SK-N-SH (cell line): ENCODE data around the gene PDE4D. TPM values are rescaled to one million over a fixed set of nuclear protein-coding genes. Genes with fewer than 3 reads are reported as not detected.

Source experiments
- CTCF ChIA-PET: fragments of 300-600, 350-600 bp; formaldehyde crosslinking; extraction: SDS; loops from one replicate; lab custom pipeline; 2021; lab: Yijun Ruan, JAX
- POLR2A ChIA-PET: fragments of 350-600 bp; sonication (Branson Sonifier 250); formaldehyde crosslinking; extraction: SDS; loops from one replicate; lab custom pipeline; 2020; ENCODE audit warnings: antibody characterized with exemption, inconsistent platforms; lab: Yijun Ruan, JAX
- DNase-seq: peaks from one replicate; pipeline ENCODE4 v3.0.0; 2012
- H2AFZ ChIP-seq: fragments of 200-600 bp; sonication (generic); 2 replicates; pipeline ENCODE4 v1.8.1; 2016; ENCODE audit warnings: antibody characterized with exemption, mild to moderate bottlenecking, low read depth
- H3F3A ChIP-seq: fragments of 200-600 bp; sonication (generic); replicated peaks from 2 replicates; pipeline ENCODE3; 2016; ENCODE audit warnings: antibody characterized with exemption, mild to moderate bottlenecking; ENCODE audit not compliant: insufficient read depth
- H3K27ac ChIP-seq, 2 experiments: fragments of 200-500 bp in 1 of 2; fragments of 200-600 bp in 1 of 2; sonication (Bioruptor generic) in 1 of 2; sonication (generic), shearing (Covaris generic) in 1 of 2; 2 replicates each; pipeline versions ENCODE4 v1.5.1 to v1.6.1; 2014 to 2016; ENCODE audit warnings: low read depth in 2 of 2, inconsistent platforms in 1 of 2, low read length in 1 of 2, mild to moderate bottlenecking in 1 of 2, mixed read lengths in 1 of 2
- H3K27me3 ChIP-seq: fragments of 200-600 bp; sonication (generic), shearing (Covaris generic); 2 replicates; pipeline ENCODE4 v1.6.1; 2016; ENCODE audit warnings: mixed run types; ENCODE audit not compliant: insufficient read depth
- H3K36me3 ChIP-seq, 2 experiments: fragments of 200-500 bp in 1 of 2; fragments of 200-600 bp in 1 of 2; sonication (Bioruptor generic) in 1 of 2; sonication (generic) in 1 of 2; replicated peaks in 1 of 2; 2 replicates each; pipeline versions ENCODE3 to v1.5.1; 2014 to 2016; ENCODE audit warnings: low read length in 1 of 2, mild to moderate bottlenecking in 1 of 2; ENCODE audit not compliant: insufficient read depth in 2 of 2, control insufficient read depth in 1 of 2
- H3K4me1 ChIP-seq, 2 experiments: fragments of 200-500 bp in 1 of 2; fragments of 200-600 bp in 1 of 2; sonication (Bioruptor generic) in 1 of 2; sonication (generic), shearing (Covaris generic) in 1 of 2; 2 replicates each; pipeline versions ENCODE4 v1.5.1 to v1.6.1; 2014 to 2016; ENCODE audit warnings: low read depth in 1 of 2, low read length in 1 of 2, mixed run types in 1 of 2; ENCODE audit not compliant: insufficient read depth in 2 of 2, control insufficient read depth in 1 of 2
- H3K4me2 ChIP-seq: fragments of 200-600 bp; sonication (generic), shearing (Covaris generic); 2 replicates; pipeline ENCODE4 v1.6.1; 2017; ENCODE audit warnings: mixed run types
- H3K4me3 ChIP-seq, 2 experiments: fragments of 200-500 bp in 1 of 2; fragments of 200-600 bp in 1 of 2; sonication (Bioruptor generic) in 1 of 2; sonication (generic), shearing (Covaris generic) in 1 of 2; 2 replicates each; pipeline versions ENCODE4 v1.5.1 to v1.8.1; 2014 to 2016; ENCODE audit warnings: low read depth in 2 of 2, inconsistent platforms in 1 of 2, low read length in 1 of 2, mild to moderate bottlenecking in 1 of 2, mixed read lengths in 1 of 2, moderate library complexity in 1 of 2
- H3K79me2 ChIP-seq: fragments of 200-600 bp; sonication (generic); 2 replicates; pipeline ENCODE4 v1.8.1; 2017; ENCODE audit warnings: mild to moderate bottlenecking; ENCODE audit not compliant: insufficient read depth
- H3K9ac ChIP-seq: fragments of 200-600 bp; sonication (generic); 2 replicates; pipeline ENCODE4 v1.6.1; 2017; ENCODE audit warnings: mixed run types
- H3K9me2 ChIP-seq: fragments of 200-600 bp; sonication (generic); 2 replicates; pipeline ENCODE4 v1.6.1; 2017; ENCODE audit warnings: mixed run types
- H3K9me3 ChIP-seq: fragments of 200-600 bp; sonication (generic); 2 replicates; pipeline ENCODE4 v1.6.1; 2017; ENCODE audit warnings: mixed run types, mild to moderate bottlenecking, moderate library complexity
- H4K20me1 ChIP-seq: fragments of 200-600 bp; sonication (generic); 2 replicates; pipeline ENCODE4 v1.6.1; 2017; ENCODE audit warnings: mild to moderate bottlenecking, mixed run types; ENCODE audit not compliant: insufficient read depth
- EZH2phosphoT487 ChIP-seq: fragments of 200-600 bp; sonication (generic); IDR thresholded peaks from 2 replicates; pipeline ENCODE4 v1.6.1; 2017; ENCODE audit warnings: low read depth, mixed run types, mild to moderate bottlenecking, antibody characterized with exemption, moderate library complexity, borderline replicate concordance
- FOSL2 ChIP-seq: IDR thresholded peaks from 2 replicates; pipeline ENCODE4 v1.4.0; 2012; ENCODE audit warnings: low read depth, mild to moderate bottlenecking, moderate library complexity, borderline replicate concordance
- FOXJ3 ChIP-seq: sonication (generic); formaldehyde crosslinking; IDR thresholded peaks from 2 replicates; pipeline ENCODE4 v1.5.1; 2020; ENCODE audit warnings: mild to moderate bottlenecking, missing genetic modification reagents
- GATA2 ChIP-seq: sonication (generic); formaldehyde crosslinking; IDR thresholded peaks from 2 replicates; pipeline ENCODE4 v1.5.0; 2020; ENCODE audit warnings: mild to moderate bottlenecking, missing genetic modification reagents
- JUND ChIP-seq: IDR thresholded peaks from 2 replicates; pipeline ENCODE4 v1.4.0; 2012
- MEF2A ChIP-seq: IDR thresholded peaks from 2 replicates; pipeline ENCODE4 v1.4.0; 2012; ENCODE audit warnings: low read depth, borderline replicate concordance
- NFIC ChIP-seq: IDR thresholded peaks from 2 replicates; pipeline ENCODE4 v1.4.0; 2012; ENCODE audit warnings: borderline replicate concordance
- NRF1 ChIP-seq: IDR thresholded peaks from 2 replicates; pipeline ENCODE4 v1.6.1; 2012; ENCODE audit warnings: low read depth, mild to moderate bottlenecking, low read length
- RCOR1 ChIP-seq: fragments of 150-350 bp; IDR thresholded peaks from 2 replicates; pipeline ENCODE4 v1.6.1; 2017; ENCODE audit warnings: antibody characterized with exemption, low read length
- WGBS: methylation state at CpG from one replicate; pipeline ENCODE4 v1.1.6; 2017; ENCODE audit warnings: low lambda C conversion rate; 5-methylcytosine and 5-hydroxymethylcytosine counted together
- polyA plus RNA-seq, 3 experiments: library from polyadenylated mRNA; depleted of rRNA; stranded (reverse); fragments of >200 nt; gene quantifications; 2 replicates each; pipeline ENCODE4 v1.2.3, GENCODE V29; 2012
- TF ChIP-seq, protein P1 (sequence below): IDR thresholded peaks from 2 replicates; pipeline ENCODE4; 2012
- TF ChIP-seq, protein P2 (sequence below): IDR thresholded peaks from 2 replicates; pipeline ENCODE4 v1.4.0; 2012; ENCODE audit warnings: low read depth
- TF ChIP-seq, protein P3 (sequence below): IDR thresholded peaks from 2 replicates; pipeline ENCODE4 v1.4.0; 2012; ENCODE audit warnings: low read depth, borderline replicate concordance

PDE4D gene
- polyA plus RNA-seq, 1 of the 3 experiments (the other 2 are of a cell fraction) = 2.4 TPM

DNA sequence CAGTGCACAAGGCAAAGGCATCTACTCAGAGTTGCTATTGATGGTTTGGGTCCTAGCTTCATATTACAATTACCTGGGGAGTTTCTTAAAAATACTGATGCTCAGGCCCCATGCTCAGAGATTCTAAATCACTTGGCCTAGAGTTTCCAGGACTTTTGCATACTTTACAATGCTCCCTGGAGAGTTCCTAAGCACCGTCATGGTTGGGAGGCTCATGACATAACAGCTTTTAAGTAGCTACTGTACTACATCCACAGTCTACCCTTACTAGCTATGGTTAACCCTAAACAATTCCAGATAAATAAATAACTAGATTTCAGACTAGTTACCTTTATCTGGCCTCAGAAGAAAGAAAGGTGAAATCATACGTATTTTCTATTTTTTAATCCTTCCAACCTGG, 414.4 kb downstream of the PDE4D start:
- H3K4me2 ChIP-seq = no peak overlapping the region
- TF ChIP-seq FOSL2 (no peak), FOXJ3 (no peak), MEF2A (no peak), NFIC (no peak), JUND (no peak), NRF1 (no peak)
- TF ChIP-seq, protein P1, sequence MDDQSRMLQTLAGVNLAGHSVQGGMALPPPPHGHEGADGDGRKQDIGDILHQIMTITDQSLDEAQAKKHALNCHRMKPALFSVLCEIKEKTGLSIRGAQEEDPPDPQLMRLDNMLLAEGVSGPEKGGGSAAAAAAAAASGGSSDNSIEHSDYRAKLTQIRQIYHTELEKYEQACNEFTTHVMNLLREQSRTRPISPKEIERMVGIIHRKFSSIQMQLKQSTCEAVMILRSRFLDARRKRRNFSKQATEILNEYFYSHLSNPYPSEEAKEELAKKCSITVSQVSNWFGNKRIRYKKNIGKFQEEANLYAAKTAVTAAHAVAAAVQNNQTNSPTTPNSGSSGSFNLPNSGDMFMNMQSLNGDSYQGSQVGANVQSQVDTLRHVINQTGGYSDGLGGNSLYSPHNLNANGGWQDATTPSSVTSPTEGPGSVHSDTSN = no peak
- no peaks in the 10 kb centered on the region for H3K9me3 ChIP-seq
- H3K79me2 ChIP-seq = no peaks in the 10 kb centered on the region
- H3K9ac ChIP-seq = no peak overlapping the region
- peaks cover 7 to 11% of the 10 kb centered on the region in 2 experiments; a peak in 3 of 4 replicates for H3K4me1 ChIP-seq
- ChIA-PET POLR2A (no interaction called here), CTCF (no interaction called here)
- H3K4me3 ChIP-seq = no peak overlapping the region
- WGBS = 96% methylated on average over 2 of the region's 2 CpGs
- H3K9me2 ChIP-seq = no peaks in the 10 kb centered on the region
- no peak overlapping the region; a peak in 1 of 4 replicates for H3K27ac ChIP-seq
- H3K27me3 ChIP-seq = no peaks in the 10 kb centered on the region
- no peaks in the 10 kb centered on the region for H4K20me1 ChIP-seq
- H3F3A ChIP-seq = no peaks in the 10 kb centered on the region
- H2AFZ ChIP-seq = no peak overlapping the region
- no peaks in the 10 kb centered on the region for H3K36me3 ChIP-seq
- DNase-seq = no peak

DNA sequence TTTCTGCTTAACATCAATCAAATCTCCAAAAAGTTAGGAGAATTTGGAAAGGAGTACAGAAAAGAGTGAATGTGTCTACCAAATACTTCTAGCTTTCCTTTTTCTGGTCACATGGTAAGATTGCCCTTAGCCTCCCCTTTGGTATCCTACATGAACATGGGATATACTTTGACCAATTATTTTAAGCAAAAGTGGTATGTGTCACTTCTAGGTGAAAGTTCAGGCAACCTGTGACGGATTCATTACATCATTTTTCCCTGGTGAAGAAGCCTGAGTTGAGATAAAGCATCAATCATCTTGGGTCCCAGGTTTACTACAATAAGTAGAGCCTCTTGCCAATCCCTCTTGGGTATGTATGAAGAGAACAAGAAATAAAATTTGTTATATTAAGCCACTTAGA, 419.2 kb downstream of the PDE4D start:
- DNase-seq = no peak
- ChIA-PET CTCF (no interaction called here), POLR2A (no interaction called here)
- H3K79me2 ChIP-seq = no peaks in the 10 kb centered on the region
- no peaks in the 10 kb centered on the region for H3K27me3 ChIP-seq
- 93% methylated on average over 1 of the region's 1 CpG for WGBS
- no peak overlapping the region for H2AFZ ChIP-seq
- no peak overlapping the region; a peak in 1 of 4 replicates for H3K27ac ChIP-seq
- H3K36me3 ChIP-seq = no peaks in the 10 kb centered on the region
- H3K4me3 ChIP-seq = no peak overlapping the region
- no peak overlapping the region for H3K9ac ChIP-seq
- H4K20me1 ChIP-seq = no peaks in the 10 kb centered on the region
- H3K9me3 ChIP-seq = no peaks in the 10 kb centered on the region
- TF ChIP-seq, protein P2, sequence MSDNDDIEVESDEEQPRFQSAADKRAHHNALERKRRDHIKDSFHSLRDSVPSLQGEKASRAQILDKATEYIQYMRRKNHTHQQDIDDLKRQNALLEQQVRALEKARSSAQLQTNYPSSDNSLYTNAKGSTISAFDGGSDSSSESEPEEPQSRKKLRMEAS = no peak
- no peak for TF ChIP-seq RCOR1
- TF ChIP-seq EZH2phosphoT487 = no peak
- TF ChIP-seq, protein P3, sequence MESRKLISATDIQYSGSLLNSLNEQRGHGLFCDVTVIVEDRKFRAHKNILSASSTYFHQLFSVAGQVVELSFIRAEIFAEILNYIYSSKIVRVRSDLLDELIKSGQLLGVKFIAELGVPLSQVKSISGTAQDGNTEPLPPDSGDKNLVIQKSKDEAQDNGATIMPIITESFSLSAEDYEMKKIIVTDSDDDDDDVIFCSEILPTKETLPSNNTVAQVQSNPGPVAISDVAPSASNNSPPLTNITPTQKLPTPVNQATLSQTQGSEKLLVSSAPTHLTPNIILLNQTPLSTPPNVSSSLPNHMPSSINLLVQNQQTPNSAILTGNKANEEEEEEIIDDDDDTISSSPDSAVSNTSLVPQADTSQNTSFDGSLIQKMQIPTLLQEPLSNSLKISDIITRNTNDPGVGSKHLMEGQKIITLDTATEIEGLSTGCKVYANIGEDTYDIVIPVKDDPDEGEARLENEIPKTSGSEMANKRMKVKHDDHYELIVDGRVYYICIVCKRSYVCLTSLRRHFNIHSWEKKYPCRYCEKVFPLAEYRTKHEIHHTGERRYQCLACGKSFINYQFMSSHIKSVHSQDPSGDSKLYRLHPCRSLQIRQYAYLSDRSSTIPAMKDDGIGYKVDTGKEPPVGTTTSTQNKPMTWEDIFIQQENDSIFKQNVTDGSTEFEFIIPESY = no peak
- TF ChIP-seq GATA2 = no peak
- TF ChIP-seq, all 33 proteins: peak for 0
- no peak overlapping the region for H3K4me2 ChIP-seq
- no peaks in the 10 kb centered on the region for H3F3A ChIP-seq
- no peaks in the 10 kb centered on the region for H3K9me2 ChIP-seq
- H3K4me1 ChIP-seq = no peaks in the 10 kb centered on the region; a peak in 2 of 4 replicates
